LNCaP clone FGC (cell line): ENCODE results near the gene RCN2.

Experiments used
- DNase-seq: peaks from one replicate; pipeline ENCODE4 v3.0.0-alpha.2; 2011; ENCODE audit warnings: low read depth
- H3K4me3 ChIP-seq: 2 replicates; pipeline ENCODE4 v1.5.1; 2011; ENCODE audit warnings: mild to moderate bottlenecking, low read depth, low read length, control low read depth
- TF ChIP-seq, protein P1 (sequence below): IDR thresholded peaks from 2 replicates; pipeline ENCODE4 v1.5.1; 2012; ENCODE audit warnings: mild to moderate bottlenecking; ENCODE audit not compliant: control insufficient read depth, insufficient read depth; ENCODE audit errors: extremely low read depth

Gene RCN2

DNA sequence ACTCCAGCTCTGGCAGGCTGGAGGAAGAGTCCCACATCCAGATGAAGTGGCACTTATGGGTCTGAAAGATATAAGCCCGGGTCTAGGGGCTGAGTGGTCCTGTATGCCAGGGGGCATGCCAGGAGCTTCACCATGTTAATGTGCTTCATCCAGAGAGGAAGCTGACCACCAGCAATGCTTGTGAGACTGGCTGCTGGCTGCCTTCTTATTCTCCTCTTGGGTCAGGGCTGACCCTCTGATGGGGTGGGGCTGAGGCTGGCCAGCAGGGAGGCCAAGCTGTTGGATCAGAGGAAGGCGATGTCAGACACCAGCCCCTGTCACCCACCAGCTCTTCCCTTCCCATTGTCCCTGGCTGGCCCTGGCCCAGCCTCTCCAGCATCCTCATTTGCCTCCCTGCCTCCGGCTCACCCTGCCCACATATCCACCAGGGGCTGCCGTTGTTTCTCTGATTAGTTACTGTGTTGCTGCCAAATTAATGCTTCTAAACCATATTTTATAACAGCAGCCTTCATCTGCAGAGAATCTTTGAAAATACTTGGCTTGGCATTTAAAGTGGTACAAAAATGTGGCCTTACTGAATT, 43.0 kb downstream of the RCN2 start:
- DNase-seq = no peak
- TF ChIP-seq, protein P1, sequence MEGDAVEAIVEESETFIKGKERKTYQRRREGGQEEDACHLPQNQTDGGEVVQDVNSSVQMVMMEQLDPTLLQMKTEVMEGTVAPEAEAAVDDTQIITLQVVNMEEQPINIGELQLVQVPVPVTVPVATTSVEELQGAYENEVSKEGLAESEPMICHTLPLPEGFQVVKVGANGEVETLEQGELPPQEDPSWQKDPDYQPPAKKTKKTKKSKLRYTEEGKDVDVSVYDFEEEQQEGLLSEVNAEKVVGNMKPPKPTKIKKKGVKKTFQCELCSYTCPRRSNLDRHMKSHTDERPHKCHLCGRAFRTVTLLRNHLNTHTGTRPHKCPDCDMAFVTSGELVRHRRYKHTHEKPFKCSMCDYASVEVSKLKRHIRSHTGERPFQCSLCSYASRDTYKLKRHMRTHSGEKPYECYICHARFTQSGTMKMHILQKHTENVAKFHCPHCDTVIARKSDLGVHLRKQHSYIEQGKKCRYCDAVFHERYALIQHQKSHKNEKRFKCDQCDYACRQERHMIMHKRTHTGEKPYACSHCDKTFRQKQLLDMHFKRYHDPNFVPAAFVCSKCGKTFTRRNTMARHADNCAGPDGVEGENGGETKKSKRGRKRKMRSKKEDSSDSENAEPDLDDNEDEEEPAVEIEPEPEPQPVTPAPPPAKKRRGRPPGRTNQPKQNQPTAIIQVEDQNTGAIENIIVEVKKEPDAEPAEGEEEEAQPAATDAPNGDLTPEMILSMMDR = no peak
- no peak overlapping the region for H3K4me3 ChIP-seq

DNA sequence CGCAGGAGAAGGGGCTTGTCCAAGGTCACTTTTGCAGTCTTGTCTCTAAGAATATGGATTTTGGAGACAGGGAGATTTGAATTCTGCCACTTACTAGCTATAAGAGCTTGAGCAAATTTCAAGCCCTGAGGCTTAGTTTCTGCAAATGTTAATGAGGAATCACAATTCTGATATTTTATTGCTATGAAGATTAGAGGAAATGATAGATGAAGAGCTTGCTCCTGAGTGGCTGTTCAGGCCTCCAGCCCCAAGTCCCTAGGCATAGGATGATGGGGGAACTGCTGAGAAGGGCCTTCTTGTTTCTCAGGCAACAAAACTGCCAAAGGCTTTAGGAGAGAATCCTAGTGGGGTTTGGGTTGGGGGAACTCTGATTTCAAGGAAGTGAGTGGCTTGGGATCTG, 44.6 kb downstream of the RCN2 start:
- no peak overlapping the region for H3K4me3 ChIP-seq
- TF ChIP-seq, protein P1 = no peak
- DNase-seq = no peak

DNA sequence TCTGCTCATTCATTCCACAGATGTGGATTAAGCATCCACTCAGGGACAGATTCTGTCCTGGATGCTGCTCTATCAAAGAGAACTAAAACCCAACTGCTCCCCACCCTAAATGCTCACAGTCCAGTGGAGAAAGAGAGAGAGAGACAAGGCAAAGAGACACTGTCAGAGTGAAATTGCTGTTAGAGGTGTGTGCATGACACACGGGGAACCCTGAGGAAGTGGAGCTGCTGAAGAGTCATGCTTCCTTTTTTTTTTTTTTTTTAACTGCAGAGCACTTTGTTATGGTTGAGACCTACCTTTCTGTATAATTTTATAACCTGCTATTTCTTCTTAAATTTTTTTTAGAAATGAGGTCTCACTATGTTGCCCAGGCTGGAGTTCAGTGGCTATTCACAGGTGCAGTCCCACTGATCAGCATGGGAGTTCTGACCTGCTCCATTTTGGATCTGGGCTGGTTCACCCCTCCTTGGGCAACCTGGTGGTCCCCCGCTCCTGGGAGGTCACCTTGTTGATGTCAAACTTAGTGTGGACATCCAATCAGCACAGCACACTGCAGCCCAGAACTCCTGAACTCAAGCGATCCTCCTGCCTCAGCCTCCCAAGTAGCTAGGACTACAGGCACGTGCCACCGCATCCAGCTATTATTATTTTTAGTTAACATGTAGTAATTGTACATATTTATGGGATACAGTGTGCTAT, 45.2 kb downstream of the RCN2 start:
- no peak for DNase-seq
- no peak overlapping the region for H3K4me3 ChIP-seq
- TF ChIP-seq, protein P1 = no peak

DNA sequence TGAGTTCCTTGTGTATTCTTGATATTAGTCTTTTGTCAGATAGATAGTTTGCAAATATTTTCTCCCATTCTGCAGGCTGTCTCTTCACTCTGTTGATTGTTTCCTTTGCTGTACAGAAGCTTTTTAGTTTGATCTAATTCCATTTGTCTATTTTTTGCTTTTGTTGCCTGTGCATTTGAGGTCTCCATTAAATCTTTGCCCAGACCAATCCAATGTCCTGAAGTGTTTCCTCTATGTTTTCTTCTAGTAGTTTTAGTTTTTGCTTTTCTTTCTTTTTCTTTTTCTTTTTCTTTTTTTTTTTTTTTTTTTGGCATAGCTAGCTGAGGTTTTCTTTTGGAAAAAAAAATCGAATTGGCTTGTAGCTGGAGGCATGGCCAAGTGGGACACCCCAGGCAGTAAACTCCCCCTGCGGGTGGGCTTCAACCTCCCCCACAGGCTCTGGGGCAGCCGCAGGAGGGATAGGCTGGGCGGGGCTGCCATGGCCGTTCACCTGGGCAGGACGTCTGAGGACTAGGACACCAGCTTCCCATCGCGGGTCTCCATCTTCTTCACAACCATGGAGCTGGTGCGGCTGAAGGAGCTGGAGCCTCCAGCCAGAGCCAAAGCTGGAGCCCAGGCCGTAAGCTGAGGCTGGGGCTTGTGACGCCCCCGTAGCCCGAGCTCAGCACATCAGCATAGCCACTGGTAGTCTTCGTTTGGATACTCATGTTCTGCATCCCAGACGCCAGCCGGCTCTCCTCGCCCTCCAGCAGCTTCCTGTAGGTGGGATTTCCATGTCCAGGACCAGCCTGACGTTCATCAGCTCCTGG, 47.2 kb downstream of the RCN2 start:
- DNase-seq = no peak
- TF ChIP-seq, protein P1 = no peak
- H3K4me3 ChIP-seq = no peak overlapping the region

DNA sequence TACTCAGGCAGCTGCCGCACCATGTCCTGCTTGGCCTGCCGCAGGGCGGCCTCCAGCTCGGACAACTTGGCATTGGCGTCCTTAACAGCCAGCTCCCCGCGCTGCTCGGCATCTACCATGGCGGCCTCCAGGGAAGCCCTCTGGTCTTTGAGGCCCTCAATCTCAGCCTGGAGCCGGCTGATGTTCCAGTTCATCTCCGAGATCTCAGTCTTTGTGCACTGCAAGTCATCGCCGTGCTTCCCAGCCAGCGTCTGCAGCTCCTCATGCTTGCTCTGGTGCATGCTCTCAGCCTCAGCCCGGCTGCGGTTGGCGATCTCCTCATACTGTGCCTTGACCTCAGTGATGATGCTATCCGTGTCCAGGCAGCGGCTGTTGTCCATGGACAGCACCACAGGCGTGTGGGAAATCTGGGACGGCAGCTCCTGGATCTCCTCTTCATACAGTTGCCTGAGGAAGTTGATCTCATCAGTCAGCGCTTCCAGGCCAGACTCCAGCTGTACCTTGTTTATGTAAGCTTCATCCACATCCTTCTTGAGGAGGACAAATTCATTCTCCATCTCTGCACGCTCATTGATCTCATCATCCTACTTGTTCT, 47.9 kb downstream of the RCN2 start:
- H3K4me3 ChIP-seq = no peak overlapping the region
- TF ChIP-seq, protein P1 = no peak
- DNase-seq = no peak

DNA sequence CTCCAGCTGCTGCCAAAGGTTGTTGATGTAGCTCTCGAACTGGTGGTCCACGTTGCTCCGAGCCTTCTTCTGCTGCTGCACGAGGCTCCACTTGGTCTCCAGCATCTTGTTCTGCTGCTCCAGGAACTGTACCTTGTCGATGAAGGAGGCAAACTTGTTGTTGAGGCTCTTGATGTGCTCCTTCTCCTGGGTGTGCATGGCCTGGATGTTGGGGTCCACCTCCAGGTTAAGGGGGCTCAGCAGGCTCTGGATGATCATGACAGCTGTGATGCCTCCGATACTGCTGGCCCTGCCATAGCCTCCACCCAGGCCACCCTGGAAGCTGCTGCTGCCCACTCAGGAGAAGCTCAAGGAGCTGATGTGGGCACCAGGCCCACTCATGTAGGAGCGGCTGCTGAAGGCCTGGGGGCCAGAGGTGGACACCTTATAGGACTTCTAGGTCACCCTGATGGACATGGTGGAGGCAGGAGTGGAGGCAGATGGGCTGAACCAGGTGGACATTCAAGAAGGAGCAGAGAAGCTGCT, 48.5 kb downstream of the RCN2 start:
- DNase-seq = no peak

More for the DNA sequence above, 48.5 kb downstream of the RCN2 start:
- TF ChIP-seq, protein P1 = no peak
- H3K4me3 ChIP-seq = no peak overlapping the region
